Left hindlimb (tissue), 1 donor: ENCODE results near the gene GMDS.
A peak's percentile ranks its signal among the peaks of the same experiment; 100 is the strongest.

Experiments
- DNase-seq: peaks from one replicate; pipeline ENCODE4 v3.0.0-alpha.2; 2018

The GMDS gene

DNA sequence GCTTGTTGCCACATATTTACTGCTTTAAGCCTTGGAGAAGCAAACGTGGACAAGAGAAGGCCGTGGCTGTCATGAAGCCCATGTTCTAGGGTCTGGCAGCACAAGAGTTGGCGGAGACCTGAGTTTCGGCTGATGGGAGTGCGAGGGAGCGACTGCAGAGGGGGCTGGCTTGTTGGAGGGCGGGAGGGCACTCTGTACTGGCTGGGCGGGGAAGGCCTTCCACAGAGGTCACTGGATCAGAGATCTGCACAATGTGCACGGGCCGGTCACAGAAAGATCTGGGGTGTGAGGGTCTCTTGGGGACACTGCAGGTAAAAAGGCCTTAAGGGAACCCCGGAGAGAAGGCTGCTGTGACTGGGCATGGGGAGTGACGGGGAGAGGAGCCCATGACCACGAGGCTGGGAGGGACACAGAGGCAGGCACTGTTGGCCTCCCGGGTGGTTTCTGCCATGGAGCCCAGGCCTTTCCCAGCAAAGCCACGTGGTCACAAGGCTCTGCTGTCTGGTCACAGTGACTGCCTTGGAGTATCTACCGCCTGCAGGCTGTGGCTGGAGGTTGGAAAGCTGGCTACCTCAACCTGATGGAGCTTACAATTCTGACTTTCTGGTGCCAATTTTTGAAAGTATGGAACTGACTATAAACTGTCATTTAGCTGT is 611.9 kb downstream of the GMDS start:
- no peak for DNase-seq

DNA sequence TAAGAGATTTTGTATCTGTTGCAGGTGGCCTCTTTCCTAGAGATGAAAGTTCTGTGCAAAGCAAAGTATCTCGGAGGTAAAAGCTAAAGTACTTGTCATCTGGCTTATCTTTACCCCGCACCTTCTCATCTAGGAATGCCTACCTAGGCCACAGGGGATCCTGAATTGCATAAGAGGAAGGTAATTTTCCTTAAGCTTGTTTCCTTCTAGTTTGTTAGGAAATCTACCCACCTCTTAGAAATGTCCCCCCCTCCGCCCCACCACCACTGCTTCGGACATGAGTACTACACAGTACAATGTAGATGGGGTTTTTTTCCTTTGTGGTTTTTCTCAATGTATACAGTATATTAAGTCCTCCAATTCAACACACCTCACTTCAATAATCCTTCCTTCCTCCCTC is 614.2 kb downstream of the GMDS start:
- DNase-seq, result no peak

DNA sequence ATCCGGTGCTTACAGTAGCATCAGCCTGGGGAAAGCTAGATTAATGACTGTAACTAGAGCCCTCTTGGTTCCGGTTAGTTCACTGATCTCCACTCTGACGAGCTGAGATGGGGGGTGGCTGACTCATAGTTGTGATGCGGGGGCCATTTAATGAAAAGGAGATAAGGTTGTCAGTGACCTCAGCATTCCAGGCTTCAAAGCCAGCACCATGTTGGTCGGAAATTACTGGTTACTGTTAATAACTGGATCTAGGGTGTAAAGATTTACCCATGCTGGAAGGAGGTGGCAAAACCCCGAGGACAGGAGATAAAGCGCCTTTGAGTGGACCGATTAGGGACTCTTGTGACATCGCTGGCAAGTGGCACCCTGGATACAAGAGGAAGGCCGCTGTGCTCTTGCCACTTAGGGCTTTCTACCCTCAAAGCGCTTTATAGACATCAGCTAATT is 614.6 kb downstream of the GMDS start:
- DNase-seq, result no peak

DNA sequence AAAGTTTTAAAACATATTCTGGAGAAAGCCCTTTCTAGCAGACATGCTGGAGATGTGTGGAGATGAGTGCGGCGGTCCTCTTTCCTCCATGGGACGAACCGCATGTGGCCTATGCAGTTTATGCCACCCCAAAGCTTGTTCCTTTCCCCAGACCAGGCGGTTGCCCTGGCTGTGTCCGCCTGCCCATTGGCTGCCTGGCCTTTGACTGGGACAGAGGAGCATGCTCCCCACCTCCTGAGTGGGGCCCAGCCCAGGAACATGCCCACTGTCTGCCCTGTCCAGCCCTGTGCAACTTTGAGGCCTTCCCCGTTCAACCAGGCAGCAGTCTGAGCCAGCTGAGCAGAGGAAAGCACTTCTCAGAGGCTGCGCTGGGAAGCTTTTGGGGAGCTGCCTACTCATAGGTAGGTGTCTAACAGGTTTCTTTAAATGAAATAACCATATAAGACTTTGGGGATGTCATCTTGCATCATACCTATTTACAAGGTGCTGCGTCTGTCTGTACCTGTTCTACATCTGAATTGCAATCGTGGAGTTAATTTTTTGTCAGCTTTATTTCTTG is 615.1 kb downstream of the GMDS start:
- no peak for DNase-seq

DNA sequence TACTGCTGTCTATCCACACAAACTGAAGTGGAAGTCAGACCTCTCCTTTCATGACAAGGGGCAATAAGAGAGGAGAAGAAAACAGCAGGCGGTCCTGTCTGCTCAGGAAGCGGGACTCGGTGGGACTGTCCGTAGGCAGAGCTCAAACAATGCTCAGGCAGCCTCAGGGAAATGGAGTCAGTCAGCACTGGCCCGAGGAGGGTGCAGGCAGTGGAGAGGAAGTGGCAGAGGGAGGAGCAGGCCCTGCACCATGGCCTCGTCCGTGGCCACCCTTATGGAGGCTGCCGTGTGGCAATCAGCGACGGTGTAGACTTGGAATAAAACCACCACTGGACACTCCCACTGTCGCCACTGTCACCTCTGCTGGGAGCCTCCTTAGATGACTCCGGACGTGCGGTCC is 616.1 kb downstream of the GMDS start:
- DNase-seq, result no peak

DNA sequence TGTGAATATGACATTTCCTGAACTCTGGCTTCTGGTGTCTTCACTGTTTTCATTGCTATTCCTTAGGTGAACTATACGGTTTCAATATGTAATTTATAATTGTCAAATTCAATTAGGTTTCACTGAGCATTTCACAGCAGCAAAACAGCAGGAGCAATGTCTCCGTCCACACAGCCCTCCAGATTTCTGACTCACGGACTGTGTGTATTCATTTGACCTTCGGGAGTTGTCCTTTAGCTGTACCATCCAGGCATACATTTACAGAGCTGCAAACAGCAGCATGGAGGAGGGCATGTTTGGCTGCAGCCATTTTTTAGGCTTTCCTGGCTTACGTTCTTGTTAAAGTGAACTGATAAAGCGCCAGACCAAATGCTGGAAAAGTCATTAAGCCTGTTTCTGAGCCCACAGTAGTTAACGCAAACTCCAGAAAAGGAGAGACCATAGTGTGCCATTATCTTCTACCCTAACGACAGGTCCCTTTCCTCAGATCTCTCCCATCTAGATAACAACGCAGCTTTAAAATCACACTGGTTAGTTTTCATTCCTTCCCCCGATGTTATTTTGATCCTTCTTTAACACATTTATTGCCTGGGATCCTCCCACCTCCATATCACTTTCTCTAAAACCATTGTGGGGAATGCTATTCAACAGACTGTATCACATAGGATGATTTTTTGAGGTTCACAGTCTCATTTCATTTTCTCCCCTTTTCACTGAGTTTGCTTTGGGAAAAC is 617.4 kb downstream of the GMDS start:
- no peak for DNase-seq

DNA sequence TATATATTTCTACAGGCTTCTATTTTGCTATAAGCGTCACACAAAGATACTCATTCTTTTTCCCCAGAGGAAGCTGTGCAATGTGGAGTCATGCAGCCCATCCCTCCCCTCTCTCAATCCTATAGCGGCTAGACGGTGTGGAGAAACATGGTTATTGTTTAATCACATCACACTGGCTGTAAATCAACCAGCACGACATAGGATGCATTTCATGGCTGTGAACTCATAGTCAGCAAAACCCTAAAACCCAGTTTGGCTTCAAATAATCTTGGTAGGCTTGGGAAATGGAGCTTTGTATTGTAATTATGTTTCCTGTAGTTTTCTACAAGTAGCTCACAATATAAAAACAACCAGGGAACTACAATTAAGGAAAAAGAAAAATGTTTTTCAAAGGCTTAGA is 618.9 kb downstream of the GMDS start:
- no peak for DNase-seq

DNA sequence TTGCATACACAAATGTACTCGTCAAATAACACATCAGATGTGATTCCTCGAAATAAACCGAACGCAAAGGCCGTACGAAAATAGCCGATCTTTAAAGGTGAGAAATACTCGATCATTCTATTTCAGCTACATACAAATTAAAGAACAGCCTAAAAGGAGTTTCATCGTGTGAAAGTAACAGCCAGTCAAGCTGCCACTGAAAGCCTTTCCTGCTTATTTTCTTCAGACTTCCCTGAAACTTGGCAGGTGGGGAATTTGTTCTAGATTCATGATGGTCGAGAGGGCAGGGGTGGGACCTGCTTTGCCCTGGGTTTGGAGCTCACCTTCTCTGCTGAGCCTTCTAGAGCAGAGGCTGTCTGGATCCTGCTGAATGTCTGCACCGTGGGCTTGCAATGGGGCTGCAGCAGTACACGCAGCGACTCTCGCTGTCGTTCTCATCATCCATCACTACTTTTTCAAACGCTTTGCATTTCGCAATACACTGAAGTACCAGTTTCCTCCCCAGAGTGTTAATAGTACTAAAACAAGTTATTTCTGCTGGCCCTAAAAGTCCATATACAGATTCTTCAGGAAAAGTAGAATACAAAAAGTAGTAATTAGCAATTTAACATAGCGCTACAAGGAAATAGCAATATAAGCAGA is 619.5 kb downstream of the GMDS start:
- DNase-seq, result no peak

DNA sequence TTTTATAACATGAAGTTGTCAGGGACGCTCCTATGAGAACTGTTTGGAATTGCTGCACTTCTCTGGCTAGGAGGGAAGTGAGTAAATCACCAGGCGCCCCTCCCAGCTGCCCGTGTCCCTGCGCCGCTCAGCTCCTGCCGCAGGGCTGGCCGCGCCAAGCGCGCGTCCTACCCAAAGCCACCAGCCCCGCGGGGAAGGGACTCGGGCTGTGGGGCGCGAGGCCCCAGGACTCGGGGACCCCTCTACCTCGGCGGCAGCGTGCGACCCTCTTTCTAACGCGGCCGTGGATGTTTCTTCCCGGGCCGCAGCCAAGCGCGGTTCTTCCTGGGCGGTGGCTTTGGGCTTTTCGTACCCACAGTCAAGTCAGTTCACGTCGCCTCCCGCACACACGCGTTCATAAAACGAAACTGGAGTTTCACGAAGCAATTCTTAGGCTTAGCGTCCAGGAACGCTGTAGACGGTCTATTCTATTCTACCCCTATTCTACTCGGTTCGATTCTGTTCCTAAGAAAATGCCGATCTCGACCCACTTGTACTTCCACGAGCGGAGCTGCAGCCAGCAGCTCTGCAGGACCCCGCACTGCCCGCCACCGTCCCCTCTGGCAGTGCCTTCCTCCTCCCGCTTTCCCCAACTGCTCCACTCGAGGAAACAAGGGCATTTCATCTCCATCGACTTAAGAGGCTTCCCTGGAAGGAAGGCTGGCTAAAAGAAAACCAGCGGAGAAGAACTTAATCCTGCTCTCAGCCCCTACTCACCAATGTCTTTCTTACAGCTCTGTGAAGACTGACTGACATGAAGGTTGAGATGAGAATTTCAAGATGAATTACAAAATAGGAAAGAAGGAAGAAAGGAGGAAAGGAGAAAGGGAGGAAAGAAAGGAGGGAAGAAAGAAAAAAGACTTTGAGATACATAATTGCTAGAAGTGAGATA is 620.3 kb downstream of the GMDS start:
- no peak for DNase-seq

DNA sequence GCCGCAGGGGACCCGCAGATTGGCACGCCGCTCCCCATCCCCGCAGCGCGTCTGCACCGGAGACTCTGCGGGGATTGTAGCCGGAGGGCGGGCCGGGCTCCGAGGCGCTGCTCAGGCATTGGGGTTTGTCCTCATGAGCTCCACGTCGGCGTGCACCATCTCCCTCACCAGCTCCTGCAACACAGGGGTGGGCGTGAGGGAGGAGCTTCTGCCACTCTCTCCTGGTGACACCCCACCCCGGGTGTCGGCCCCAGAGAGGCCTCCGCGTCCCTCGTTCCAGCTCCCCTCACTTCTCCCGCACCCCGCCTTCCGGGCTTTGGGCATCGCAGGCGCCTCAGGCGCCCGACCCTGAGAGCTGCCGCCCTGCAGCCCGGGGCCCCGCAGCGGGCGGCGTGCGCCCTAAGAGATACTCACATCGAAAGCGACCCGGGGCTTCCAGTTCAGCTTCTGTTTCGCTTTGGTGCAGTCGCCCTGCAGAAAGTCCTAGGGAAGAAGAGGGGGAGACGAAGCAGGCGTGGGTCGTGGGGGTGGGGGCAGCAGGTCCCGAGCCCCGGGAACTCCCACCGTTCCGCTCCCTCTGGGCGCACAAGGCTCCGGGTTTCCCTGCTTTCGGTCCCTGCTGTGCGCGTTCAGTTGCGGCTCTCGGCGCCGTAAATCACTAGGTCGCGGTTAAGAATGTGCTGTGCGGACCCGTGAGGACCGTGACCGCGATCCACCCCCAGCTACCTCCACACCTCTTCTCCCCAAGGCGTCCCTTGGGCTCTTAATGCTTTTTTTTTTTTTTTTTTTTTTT is 621.2 kb downstream of the GMDS start:
- DNase-seq, result peak; percentile 67

DNA sequence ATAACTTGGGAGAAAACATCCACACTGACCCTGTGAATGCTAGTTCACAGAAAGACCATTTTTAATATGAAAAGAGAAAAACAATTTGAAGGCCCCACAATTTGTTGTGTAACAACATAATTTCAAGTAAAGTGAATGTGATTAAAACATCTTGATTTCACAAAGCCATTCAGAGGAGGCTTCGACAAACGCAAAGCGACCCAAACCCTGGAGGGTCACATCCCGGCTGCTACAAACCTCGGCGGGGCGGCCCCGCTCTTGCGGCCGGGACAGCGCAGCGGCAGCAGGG is 621.7 kb downstream of the GMDS start:
- no peak for DNase-seq

DNA sequence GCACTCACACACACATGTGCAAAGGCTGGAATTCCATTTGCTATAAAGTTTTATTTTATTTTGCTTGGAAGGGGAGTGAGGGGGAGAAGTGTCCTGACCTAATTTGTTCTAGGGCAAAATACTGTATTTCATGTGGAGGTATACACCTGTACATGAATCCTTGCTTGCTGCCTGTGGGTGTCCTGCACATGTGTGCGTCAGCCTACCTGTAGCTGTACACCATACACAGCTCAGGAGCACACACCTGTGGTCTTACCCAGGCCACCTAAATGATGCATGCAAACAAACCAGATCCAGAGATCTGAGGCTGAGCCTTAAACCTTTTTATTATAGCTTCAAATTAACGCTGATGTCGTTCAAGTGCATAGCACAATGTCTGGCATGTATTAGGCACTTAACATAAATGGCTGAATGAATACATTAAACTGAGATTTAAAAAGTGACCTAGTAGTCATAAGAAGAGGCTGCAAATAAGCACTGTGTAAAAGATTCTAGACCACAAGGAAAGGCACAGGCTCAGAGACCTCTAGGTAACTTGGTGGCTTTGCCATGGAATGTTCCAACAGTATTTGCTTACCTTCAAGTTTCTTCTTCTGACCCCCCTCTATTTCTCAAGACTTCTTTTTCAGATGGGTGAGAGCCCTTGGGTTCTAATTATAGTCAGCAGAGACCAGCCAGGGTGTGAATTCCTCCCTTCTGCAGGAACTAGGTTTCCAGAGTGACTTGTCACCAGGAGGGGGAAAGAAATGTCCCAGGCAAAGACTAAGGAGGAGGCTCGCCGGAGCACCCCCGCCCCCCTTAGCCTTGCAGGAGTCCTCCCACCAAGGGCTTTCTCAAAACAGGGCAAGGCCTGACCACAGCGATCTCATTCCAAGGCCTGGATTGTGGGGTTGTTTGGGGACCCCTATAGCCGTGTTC is 622.3 kb downstream of the GMDS start:
- no peak for DNase-seq

DNA sequence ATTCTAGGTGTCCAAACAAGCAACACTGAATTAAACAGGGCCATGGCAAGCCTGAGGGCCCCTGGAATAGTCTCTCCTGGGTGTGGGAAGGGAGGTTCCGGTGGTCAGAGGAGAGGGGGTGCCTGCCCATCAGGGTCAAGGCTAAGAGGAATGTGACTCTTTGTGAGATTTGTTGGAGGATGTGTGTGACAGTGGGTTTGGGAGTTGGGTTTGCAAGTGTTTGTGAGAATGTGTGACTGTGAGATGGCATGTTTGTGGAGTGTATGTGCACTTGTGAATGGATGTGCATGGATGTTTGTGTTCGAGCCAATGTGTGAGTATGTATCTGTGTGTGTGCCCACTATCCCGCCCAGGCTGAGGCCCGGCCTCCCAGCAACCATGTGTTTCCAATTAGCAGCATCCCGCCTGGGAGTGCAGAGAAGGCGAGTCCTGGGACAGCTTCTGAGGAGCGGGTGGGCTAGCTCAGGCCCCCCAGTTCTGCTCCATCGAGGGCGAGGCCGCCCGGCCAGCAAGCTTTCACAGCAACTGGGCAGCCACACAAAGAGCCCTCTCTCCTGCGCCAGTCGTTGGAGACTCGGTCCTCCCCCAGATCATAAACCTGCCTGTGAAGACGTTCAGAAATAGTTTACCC is 623.1 kb downstream of the GMDS start:
- DNase-seq, result peak; percentile 81

DNA sequence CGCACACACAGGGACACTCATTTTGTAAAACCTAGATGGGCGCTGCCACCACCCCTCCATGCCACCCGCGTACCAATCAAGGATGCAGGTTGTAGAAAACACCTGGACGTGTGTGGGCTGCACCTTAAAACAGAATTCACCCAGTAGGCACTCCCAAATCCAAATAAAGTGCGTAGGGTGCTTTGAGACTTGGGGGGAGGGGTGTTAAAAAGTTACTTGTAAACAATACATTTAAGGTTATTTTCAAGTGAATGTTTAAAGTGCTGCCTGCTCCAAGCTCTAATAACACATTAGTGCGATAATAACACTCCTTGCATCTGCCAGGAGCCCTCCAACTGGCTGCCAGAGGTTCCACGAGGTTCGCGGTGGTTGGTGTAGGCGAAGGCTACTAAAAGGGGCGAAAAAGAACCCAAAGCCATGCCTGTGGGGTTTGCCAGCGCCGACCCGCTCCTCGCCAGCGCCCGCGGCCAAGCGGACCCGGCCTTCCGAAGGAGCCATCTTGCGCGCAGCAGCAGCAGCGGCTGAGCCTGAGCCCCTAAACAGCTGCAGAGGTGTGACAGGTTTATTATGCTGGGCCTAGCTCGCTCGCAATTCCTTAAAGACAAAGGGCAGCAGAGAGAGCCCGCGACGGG is 624.2 kb downstream of the GMDS start:
- no peak for DNase-seq

DNA sequence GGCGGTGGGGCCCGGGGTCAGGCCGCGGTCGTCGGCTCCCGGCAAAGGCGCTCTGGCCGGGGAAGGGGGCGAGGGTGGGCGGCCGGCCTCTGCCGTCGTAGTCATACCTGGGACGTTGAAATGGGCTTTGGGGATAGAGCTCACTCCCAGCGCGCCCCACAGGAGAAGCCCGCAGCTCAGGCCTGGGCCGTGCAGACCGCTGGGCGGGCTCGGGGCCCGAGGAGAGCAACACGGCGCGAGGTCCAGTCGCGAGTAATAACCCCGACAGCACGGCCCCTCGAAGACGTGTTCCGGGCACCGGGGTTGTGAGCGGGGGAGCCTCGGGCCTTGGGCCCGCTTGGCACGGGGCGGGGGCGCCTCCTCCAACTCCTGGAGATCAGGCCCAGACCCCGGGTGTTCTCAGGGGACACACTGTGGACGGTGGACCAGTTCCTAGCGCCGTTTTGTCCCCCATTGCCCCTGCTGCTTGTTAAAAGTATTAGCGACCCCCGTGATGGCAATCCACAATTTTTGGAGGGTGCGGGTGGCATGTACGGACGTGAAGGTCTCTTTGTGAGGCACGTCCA is 624.8 kb downstream of the GMDS start:
- no peak for DNase-seq

DNA sequence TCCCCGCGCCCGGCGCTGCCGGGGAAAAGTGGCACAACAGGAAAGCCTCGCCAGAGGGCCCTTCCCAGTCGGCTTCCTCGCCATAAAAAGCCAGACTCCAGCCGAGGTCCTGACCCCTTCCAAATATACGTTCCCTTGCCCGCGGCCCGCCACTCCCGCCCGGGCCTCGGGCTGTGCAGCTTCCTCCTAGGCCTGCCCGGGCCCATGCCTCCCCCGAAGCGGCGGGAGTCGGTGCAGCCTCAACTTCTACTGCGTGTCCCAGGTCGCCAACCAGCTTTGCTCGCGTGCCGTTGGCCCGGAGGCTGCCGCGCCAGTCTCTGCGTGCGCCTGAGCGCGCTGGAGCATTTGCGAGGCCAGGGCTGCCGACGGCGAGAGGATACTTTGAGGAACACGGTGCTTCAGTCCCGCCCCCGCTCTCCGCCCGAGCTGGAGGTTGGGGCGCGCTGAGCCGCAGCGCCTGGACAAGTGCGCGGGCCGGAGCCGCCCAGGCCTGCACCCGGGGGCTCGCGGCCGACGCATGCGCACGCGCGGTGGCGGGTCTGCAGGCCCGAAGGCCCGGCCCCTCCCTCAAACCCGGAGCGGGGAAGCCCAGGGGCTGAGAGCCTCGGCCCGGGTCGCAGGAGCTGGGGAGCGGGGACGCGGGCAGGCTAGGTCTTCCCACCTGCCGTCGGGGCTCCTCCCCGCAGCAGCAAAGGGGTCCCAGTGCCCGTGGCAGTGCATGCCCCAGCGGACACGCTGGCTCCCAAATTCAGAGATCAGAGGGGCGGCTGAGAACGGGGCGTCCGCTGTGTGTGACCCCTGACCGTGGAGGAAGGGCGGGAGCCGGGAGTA is 625.5 kb downstream of the GMDS start:
- no peak for DNase-seq

DNA sequence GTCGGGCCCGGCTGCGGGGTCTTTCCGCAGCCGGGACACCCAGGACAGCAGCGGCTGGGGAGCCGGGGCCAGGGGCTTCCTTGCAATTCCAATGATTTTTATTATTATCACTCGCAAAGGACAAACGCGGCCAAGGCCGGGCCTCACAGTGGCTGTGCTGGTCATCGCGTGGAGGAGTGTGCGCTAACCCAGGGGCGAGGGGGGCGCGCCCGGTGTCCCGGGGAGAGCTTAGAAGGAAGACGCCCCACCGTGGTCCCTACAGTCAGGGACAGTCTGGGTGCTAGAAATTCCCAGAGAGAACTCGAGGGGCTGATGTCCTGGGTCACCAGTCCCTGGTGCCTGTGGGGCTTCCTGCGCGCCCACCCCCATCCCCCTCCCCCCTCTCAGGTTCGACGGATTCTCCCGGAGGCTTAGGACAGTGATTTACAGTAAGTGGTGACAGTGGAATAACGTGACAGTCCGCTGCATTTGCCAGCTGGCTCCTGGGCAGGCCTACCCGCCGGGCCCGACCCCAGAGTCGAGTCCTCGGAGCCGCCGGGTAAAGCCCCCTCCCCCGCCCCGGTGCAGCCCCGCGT is 626.2 kb downstream of the GMDS start:
- no peak for DNase-seq
